ENCODE measurements around the gene LRRC18. TPM values are rescaled to one million over a fixed set of nuclear protein-coding genes. Genes with fewer than 3 reads are reported as not detected.

The LRRC18 gene
- total and polyA plus RNA-seq, 2 experiments from 2014 or later: not detected

DNA sequence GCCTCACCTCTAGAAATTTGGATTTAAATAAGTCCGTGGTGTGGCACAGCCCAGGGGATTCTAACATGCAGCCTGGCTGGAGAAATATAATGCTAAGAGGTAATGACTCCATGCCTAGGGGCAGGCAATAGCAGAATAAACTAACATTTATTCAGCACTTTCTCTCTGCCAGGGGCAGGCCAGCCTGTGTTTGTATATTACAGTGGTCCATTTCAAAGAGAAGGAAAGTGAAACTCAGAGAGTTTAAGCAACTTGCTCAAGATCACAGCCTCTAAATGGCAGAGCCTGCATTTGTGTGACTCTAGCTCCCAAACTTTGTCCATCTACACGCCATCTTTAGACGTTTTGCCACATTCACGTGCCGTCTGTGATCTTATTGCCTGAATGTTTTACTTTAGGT is 6.7 kb upstream of the LRRC18 start:
- TF ChIP-seq, protein P1, sequence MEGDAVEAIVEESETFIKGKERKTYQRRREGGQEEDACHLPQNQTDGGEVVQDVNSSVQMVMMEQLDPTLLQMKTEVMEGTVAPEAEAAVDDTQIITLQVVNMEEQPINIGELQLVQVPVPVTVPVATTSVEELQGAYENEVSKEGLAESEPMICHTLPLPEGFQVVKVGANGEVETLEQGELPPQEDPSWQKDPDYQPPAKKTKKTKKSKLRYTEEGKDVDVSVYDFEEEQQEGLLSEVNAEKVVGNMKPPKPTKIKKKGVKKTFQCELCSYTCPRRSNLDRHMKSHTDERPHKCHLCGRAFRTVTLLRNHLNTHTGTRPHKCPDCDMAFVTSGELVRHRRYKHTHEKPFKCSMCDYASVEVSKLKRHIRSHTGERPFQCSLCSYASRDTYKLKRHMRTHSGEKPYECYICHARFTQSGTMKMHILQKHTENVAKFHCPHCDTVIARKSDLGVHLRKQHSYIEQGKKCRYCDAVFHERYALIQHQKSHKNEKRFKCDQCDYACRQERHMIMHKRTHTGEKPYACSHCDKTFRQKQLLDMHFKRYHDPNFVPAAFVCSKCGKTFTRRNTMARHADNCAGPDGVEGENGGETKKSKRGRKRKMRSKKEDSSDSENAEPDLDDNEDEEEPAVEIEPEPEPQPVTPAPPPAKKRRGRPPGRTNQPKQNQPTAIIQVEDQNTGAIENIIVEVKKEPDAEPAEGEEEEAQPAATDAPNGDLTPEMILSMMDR (IDR thresholded peaks at IDR 0.05; ENCODE audit: low read depth, low read length): no peak
- Histone ChIP-seq H3K4me1 (ENCODE audit: low read depth) (no peaks in the 10 kb centered on the region), H3K4me3 (no peak overlapping the region), H3K9me3 (ENCODE audit: low read depth) (no peaks in the 10 kb centered on the region), H3K36me3 (no peaks in the 10 kb centered on the region), H3K27ac (no peak overlapping the region), H3K27me3 (no peaks in the 10 kb centered on the region)
- no peak for DNase-seq (ENCODE audit: low read depth in 1 of 2, low spot score in 1 of 2)

DNA sequence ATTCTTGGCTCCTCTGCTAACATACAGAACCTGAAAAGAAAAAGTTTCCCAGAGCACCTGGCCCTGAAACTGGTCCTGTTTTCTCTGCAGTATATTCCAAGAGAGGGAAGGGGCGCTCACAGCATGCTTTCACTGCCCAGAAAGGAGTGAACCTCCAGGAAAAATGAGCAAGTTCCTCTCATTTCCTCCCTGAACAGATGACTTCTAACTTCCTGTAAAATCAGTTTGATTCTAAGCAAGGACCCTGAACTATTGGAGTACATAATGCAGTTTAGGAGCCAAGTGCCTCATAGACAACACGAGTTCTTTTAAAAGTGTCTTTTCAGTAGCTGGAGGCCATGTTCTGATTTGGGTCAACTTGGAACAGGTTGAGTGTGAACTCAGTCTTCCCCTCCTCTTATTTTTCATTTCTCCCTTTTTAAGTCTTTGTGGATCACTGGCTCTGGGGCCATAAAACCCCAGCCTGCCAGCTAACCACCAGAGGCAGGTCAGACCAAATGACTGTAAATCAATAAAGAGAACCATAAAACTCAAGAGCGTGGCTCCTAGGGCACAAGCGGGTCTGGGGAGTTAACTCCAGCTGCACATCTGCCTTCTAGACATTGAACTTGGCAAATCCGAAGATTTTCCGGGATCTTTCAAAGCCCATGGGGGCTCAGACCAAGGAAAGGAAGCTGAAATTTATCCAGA is 5.9 kb upstream of the LRRC18 start:
- H3K9me3 ChIP-seq (ENCODE audit: low read depth): no peaks in the 10 kb centered on the region
- no peaks in the 10 kb centered on the region for H3K4me1 ChIP-seq (ENCODE audit: low read depth)
- H3K27me3 ChIP-seq: no peaks in the 10 kb centered on the region
- no peaks in the 10 kb centered on the region for H3K36me3 ChIP-seq
- H3K27ac ChIP-seq: no peak overlapping the region
- no peak overlapping the region for H3K4me3 ChIP-seq
- no peak for DNase-seq (ENCODE audit: low read depth in 1 of 2, low spot score in 1 of 2)
- TF ChIP-seq, protein P1 (IDR thresholded peaks at IDR 0.05; ENCODE audit: low read depth, low read length): no peak

DNA sequence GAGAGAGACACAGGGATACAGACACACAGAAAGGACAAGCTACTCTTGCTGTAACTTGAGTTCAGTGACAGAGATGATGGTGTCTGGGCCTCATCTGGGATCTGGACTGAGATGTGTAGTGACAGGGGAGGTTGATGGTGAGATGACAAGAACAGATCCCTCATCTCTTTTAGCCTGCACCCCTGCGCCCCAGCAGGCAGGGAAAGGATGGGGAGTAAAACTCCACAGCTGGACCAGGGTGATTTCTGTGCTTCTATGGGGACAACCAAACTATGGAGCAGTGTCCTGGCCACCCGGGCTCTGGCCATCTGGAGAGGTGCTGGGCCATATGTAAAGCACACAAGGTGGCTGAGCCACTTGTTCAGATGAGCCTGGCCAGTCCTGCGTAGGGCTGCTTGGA is 4.5 kb upstream of the LRRC18 start:
- Histone ChIP-seq H3K27me3 (no peaks in the 10 kb centered on the region), H3K4me1 (ENCODE audit: low read depth) (no peaks in the 10 kb centered on the region), H3K4me3 (no peak overlapping the region), H3K9me3 (ENCODE audit: low read depth) (no peaks in the 10 kb centered on the region), H3K36me3 (no peaks in the 10 kb centered on the region), H3K27ac (no peak overlapping the region)
- DNase-seq (ENCODE audit: low read depth in 1 of 2, low spot score in 1 of 2): no peak
- TF ChIP-seq, protein P1 (IDR thresholded peaks at IDR 0.05; ENCODE audit: low read depth, low read length): no peak

DNA sequence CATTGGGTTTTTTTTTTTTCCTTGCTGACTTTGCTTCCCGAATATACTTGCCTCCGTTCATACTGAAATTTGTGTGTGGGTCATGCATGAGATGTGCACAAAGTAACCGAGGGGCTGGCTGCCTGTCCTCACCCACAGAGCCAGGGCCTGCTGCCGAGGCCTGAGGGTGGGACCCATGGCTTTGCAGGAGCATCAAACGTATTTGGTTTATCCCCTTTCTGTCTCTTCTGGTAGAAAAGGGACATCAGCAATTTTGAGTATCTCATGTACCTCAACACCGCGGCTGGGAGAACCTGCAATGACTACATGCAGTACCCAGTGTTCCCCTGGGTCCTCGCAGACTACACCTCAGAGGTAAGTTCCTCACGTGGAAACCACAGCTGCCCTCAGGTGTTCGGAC is 3.5 kb upstream of the LRRC18 start:
- Histone ChIP-seq H3K4me1 (ENCODE audit: low read depth) (no peaks in the 10 kb centered on the region), H3K4me3 (no peak overlapping the region), H3K27ac (no peak overlapping the region), H3K9me3 (ENCODE audit: low read depth) (no peaks in the 10 kb centered on the region), H3K27me3 (no peaks in the 10 kb centered on the region), H3K36me3 (no peaks in the 10 kb centered on the region)
- no peak for DNase-seq (ENCODE audit: low read depth in 1 of 2, low spot score in 1 of 2)
- TF ChIP-seq, protein P1 (IDR thresholded peaks at IDR 0.05; ENCODE audit: low read depth, low read length): no peak

DNA sequence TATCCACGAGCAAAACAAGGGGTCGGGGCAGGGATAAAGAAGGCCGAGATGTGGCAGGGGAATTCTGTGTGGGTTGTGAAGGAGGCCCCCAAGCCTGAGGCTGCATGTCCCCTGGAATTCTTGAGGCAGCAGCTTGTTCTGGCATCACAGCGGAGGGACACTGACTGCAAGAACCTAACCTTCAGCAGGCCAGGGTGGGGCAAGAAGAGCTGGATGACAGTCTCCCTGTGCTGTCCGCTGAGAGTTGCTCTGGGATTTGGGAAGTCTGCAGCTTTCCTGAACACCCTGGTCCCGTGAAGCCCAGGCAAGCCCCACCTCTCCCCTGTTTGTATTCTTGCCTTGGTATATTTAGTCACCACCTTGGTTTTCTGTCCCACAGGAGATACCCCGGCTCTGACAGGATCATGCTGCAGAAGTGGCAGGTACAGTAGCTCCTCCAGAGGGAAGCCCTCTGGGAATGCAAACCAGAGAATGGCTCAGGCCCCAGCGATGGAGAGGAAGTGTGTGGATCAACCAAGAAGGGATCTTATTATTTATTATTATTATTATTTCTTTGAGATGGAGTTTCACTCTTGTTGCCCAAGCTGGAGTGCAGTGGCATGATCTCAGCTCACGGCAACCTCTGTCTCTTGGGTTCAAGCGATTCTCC is 1.9 kb upstream of the LRRC18 start:
- Histone ChIP-seq H3K27ac (no peak overlapping the region), H3K27me3 (no peaks in the 10 kb centered on the region), H3K36me3 (no peaks in the 10 kb centered on the region), H3K9me3 (ENCODE audit: low read depth) (no peaks in the 10 kb centered on the region), H3K4me3 (no peak overlapping the region), H3K4me1 (ENCODE audit: low read depth) (no peaks in the 10 kb centered on the region)
- DNase-seq (ENCODE audit: low read depth in 1 of 2, low spot score in 1 of 2): no peak
- TF ChIP-seq, protein P1 (IDR thresholded peaks at IDR 0.05; ENCODE audit: low read depth, low read length): no peak

All from cardiac muscle cell (in vitro differentiated cells and primary cell).